ENCODE data around the gene CORO1C. TPM values are rescaled to one million over a fixed set of nuclear protein-coding genes. Genes with fewer than 3 reads are reported as not detected.

The CORO1C gene
- total RNA-seq, 1 donor from 2014 or later: 164 TPM

DNA sequence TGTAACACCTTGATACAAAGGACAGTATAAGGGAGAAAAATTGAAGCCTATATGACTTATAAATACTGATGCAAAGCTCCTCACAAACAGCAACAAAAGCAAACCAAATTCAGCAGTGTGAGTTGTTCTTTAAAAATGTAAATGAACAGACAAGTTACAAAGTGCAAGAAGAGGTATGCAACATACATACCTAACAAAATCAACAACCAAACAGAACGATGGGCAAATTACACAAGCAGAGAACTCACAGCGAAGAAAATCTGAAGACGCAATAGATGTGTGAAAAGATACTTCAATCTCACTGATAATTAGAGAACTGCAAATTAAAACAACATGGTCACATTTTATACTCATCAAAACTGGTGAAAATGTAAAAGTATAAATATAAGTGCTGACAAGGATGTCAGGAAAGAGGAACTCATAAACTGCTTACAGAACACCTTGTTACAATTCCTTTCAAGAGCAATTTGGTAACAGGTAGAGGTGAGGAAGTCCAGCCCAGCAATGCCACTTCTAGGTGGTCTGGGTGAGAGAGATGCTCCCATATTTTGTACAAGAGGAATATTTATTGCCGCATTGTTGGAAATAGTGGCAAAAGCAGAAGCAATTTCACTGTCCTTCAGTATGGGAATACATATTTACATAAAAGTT lies 47.3 kb downstream of the CORO1C start:
- Histone ChIP-seq H3K4me3 (ENCODE audit: low read depth, low read length) (no peak overlapping the region), H3K27me3 (ENCODE audit: control insufficient read depth, insufficient read depth, low read length) (no peaks in the 10 kb centered on the region), H3K36me3 (ENCODE audit: control insufficient read depth, insufficient read depth, low read length) (no peaks in the 10 kb centered on the region)
- DNase-seq (ENCODE audit: low read depth): no peak
- TF ChIP-seq, protein P1, sequence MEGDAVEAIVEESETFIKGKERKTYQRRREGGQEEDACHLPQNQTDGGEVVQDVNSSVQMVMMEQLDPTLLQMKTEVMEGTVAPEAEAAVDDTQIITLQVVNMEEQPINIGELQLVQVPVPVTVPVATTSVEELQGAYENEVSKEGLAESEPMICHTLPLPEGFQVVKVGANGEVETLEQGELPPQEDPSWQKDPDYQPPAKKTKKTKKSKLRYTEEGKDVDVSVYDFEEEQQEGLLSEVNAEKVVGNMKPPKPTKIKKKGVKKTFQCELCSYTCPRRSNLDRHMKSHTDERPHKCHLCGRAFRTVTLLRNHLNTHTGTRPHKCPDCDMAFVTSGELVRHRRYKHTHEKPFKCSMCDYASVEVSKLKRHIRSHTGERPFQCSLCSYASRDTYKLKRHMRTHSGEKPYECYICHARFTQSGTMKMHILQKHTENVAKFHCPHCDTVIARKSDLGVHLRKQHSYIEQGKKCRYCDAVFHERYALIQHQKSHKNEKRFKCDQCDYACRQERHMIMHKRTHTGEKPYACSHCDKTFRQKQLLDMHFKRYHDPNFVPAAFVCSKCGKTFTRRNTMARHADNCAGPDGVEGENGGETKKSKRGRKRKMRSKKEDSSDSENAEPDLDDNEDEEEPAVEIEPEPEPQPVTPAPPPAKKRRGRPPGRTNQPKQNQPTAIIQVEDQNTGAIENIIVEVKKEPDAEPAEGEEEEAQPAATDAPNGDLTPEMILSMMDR (IDR thresholded peaks at IDR 0.05; ENCODE audit: insufficient read depth, low read length, poor library complexity, severe bottlenecking): no peak

DNA sequence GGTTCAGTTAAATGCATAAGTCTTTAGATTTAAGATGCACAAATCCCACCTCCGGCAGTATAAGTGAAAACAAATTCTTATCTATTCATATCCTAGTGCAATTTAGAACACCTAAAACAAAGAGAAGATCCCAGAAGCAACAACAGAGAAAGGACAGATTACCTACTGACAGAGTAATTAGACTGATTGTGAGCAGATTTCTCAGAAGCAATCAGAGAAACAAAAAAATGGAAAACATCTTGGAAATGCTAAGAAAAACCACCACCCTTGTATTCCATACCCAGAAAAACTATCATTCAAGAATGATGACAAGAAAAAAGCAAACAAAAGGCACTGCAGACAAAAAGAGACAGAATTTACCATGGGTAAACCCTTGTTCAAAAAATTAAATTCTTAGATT lies 50.0 kb downstream of the CORO1C start:
- DNase-seq (ENCODE audit: low read depth): no peak
- no peaks in the 10 kb centered on the region for H3K36me3 ChIP-seq (ENCODE audit: control insufficient read depth, insufficient read depth, low read length)
- TF ChIP-seq, protein P1 (IDR thresholded peaks at IDR 0.05; ENCODE audit: insufficient read depth, low read length, poor library complexity, severe bottlenecking): no peak

DNA sequence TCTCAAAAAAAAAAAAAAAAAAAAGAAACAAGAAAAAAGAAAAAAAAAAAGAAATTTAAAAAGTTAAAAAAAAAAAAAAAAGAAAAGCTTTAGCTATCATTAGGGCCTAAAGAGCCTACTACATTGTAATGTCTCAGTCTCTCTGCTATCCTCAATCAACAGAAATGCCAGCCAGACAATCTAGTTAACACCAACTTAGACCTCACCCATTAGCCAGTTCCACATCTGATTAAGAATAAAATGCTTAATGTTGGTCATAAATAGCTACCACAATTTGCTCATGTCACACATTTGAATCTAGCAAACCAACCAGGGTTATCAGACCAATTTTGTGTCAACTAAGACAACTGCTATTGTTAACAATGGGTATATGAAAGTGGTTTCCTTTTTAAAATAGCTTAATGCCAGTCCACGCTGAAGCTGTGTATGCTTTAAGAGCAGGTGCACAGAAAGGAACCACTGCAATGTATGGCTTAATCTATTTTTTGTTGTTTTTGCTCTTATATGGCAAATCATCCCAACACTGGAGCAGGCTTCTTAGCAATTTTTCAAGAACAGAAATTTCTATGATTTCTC lies 52.1 kb downstream of the CORO1C start:
- TF ChIP-seq, protein P1 (IDR thresholded peaks at IDR 0.05; ENCODE audit: insufficient read depth, low read length, poor library complexity, severe bottlenecking): no peak
- H3K27me3 ChIP-seq (ENCODE audit: control insufficient read depth, insufficient read depth, low read length): no peaks in the 10 kb centered on the region
- no peak for DNase-seq (ENCODE audit: low read depth)
- no peaks in the 10 kb centered on the region for H3K36me3 ChIP-seq (ENCODE audit: control insufficient read depth, insufficient read depth, low read length)
- H3K4me3 ChIP-seq (ENCODE audit: low read depth, low read length): no peak overlapping the region

More for the DNA sequence above, 50.0 kb downstream of the CORO1C start:
- no peak overlapping the region for H3K4me3 ChIP-seq (ENCODE audit: low read depth, low read length)
- no peaks in the 10 kb centered on the region for H3K27me3 ChIP-seq (ENCODE audit: control insufficient read depth, insufficient read depth, low read length)

DNA sequence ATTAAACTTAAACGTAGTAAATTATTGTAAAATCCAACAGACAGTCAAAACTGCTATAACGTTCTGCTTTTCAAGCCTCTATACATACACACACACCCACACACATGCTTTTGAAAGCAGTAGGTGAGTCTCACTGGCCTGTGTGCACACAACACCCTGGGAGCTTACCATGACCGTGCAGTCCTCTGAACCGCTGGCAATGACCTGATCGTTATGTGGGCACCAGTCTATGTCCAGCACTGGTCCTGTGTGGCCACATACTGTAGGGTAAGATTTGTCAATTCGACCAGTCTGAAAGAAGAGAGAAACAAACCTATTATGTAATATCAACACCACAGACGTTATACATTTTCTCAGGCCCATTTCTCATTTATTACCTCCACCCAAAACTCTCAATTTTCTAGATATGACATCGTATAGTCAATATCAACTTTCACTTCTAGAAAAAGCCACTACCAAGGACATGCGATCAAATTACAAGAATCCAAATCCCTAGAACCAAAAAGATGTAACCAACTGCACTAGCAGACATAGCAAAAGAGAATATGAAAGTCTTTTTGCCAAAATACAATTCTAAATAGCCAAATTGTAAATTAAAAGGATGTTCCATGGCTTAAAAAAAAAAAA lies 53.1 kb downstream of the CORO1C start:
- Histone ChIP-seq H3K27me3 (ENCODE audit: control insufficient read depth, insufficient read depth, low read length) (no peaks in the 10 kb centered on the region), H3K36me3 (ENCODE audit: control insufficient read depth, insufficient read depth, low read length) (no peaks in the 10 kb centered on the region), H3K4me3 (ENCODE audit: low read depth, low read length) (no peak overlapping the region)
- DNase-seq (ENCODE audit: low read depth): no peak
- TF ChIP-seq, protein P1 (IDR thresholded peaks at IDR 0.05; ENCODE audit: insufficient read depth, low read length, poor library complexity, severe bottlenecking): no peak

DNA sequence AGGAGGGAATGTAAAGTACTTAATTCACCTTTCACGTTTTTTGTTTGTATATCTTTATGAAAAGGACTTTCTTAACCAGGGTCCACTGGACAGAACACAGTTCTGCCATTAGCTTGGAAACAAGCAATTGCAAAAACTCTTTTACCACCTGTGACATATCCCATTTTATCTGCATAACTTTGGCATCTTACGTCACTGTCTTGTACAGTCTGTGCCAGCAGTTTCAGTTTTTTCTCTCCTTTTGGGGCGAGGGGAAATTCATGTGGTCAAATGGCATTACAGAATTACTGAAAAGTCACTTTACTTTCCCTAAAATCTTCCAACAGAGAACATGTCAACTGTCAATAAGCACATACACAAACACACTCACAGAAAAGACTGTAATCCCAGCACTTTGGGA lies 53.9 kb downstream of the CORO1C start:
- no peak for DNase-seq (ENCODE audit: low read depth)
- TF ChIP-seq, protein P1 (IDR thresholded peaks at IDR 0.05; ENCODE audit: insufficient read depth, low read length, poor library complexity, severe bottlenecking): no peak
- no peaks in the 10 kb centered on the region for H3K27me3 ChIP-seq (ENCODE audit: control insufficient read depth, insufficient read depth, low read length)
- no peaks in the 10 kb centered on the region for H3K36me3 ChIP-seq (ENCODE audit: control insufficient read depth, insufficient read depth, low read length)
- no peak overlapping the region for H3K4me3 ChIP-seq (ENCODE audit: low read depth, low read length)

Data from kidney epithelial cell (primary cell).